ENCODE data around the gene CLTCL1. TPM values are rescaled to one million over a fixed set of nuclear protein-coding genes. Genes with fewer than 3 reads are reported as not detected.

Gene CLTCL1
- total RNA-seq, 1 donor, result 7.1 TPM

DNA sequence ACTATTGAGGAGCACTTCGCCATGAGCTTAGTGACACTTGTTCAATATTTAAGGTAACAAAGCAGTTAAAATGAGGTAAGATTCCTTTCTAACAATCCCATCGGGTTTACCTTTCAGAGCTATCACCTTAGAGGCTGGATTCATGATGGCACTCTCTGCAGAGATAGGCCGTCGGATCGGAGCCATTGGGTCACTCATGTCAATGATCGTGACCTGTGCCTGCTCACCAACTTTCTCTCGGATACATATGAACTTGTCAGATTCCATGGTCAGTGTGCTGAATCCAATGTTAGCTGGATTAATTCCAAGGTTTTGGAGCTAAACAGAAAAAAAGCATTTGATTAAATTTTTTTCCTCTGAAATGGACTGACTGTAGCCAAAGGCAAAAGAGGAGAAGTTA lies 16.0 kb downstream of the CLTCL1 start:
- no peak overlapping the region for H3K4me3 ChIP-seq (ENCODE audit: low read depth, low read length)
- no peak for TF ChIP-seq CTCF (IDR thresholded peaks at IDR 0.05; ENCODE audit: insufficient read depth, low read length)
- DNase-seq (ENCODE audit: low read depth), result no peak

DNA sequence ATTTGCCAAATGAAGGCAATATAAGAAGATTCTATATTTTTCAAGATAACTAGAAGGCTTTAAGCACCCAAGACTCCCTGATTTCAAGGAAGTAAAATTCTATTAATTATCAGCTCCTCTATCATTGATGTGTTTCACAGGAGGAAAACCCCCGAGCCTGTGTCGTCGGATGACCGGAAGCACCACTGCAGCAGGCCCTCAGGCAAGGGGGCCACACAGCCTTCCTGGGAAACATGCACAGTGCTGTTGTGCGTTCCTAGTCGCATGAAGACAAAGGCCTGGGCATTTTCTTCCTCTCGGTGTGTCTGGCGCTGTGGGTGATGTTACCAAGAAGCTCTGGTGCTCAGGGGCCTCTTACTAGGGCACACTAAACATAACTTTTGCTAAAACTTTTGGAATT lies 16.4 kb downstream of the CLTCL1 start:
- DNase-seq (ENCODE audit: low read depth), result no peak
- no peak for TF ChIP-seq CTCF (IDR thresholded peaks at IDR 0.05; ENCODE audit: insufficient read depth, low read length)
- H3K4me3 ChIP-seq (ENCODE audit: low read depth, low read length), result no peak overlapping the region

GRCh38 chr22:19271856-19272535 lies 19.5 kb downstream of the CLTCL1 start:
- no peak overlapping the region for H3K4me3 ChIP-seq (ENCODE audit: low read depth, low read length)
- no peak for DNase-seq (ENCODE audit: low read depth)
- TF ChIP-seq CTCF (IDR thresholded peaks at IDR 0.05; ENCODE audit: insufficient read depth, low read length), result no peak

GRCh38 chr22:19271273-19271855 lies 20.2 kb downstream of the CLTCL1 start:
- no peak for TF ChIP-seq CTCF (IDR thresholded peaks at IDR 0.05; ENCODE audit: insufficient read depth, low read length)
- H3K4me3 ChIP-seq (ENCODE audit: low read depth, low read length), result no peak overlapping the region
- no peak for DNase-seq (ENCODE audit: low read depth)

DNA sequence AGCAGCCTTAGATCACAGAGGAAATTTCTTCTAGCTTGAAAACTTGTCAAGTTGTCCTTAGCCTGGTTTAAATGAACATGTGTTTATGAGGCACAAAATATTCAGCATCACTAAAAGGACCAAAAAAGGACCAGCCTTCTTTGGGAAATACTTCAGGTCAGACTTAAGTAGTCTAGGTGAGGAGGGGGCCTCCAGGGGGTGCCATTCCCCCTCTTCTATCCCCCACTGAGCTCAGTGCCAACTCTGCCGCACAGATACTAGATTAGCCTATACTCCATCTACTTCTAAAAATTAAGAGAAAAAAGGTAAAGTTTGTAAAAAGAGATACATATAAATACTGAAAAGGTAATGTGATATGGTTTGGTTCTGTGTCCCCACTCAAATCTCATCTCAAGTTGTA lies 20.6 kb downstream of the CLTCL1 start:
- TF ChIP-seq CTCF (IDR thresholded peaks at IDR 0.05; ENCODE audit: insufficient read depth, low read length), result no peak
- DNase-seq (ENCODE audit: low read depth), result no peak
- no peak overlapping the region for H3K4me3 ChIP-seq (ENCODE audit: low read depth, low read length)

DNA sequence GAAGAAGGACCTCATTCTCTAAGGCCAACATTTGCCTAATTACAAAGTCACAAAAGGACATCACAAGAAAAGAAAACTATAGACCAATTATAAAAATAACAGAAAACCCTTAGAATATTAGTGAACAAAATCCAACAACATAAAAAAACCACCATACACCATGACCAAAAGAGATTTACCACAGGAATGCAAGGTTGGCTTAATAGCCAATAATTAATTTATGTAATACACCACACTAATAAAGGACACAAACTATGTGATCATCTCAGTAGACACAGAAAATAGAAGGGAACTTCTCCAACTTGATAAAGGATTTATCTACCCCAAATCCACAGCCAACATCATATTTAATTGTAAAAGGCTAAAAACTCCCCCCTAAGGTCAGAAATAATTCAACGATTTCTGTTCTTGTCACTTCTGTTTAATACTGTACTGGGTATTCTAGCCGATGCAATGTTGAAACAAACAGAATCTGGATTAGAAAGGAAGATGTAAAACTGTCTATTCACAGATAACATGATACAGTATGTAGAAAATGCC lies 24.9 kb downstream of the CLTCL1 start:
- no peak overlapping the region for H3K4me3 ChIP-seq (ENCODE audit: low read depth, low read length)
- DNase-seq (ENCODE audit: low read depth), result no peak
- no peak for TF ChIP-seq CTCF (IDR thresholded peaks at IDR 0.05; ENCODE audit: insufficient read depth, low read length)

Data from fibroblast of the aortic adventitia (primary cell).